OCI-LY1 (cell line): ENCODE data around the gene RNF138.

Source experiments
- H2AFZ ChIP-seq: fragments of 200-600 bp; sonication (generic), shearing (Covaris generic); 2 replicates; pipeline ENCODE4 v1.6.0; 2014; ENCODE audit warnings: antibody characterized with exemption, mild to moderate bottlenecking, low read length
- H3F3A ChIP-seq: fragments of 200-600 bp; sonication (generic), shearing (Covaris generic); 2 replicates; pipeline ENCODE4 v1.6.0; 2014; ENCODE audit warnings: mild to moderate bottlenecking, antibody characterized with exemption, low read length, moderate library complexity; ENCODE audit not compliant: insufficient read depth
- H3K27ac ChIP-seq: fragments of 200-600 bp; sonication (generic); 2 replicates; pipeline ENCODE4 v1.5.1; 2014; ENCODE audit warnings: low read length, mixed run types, mild to moderate bottlenecking, low read depth; ENCODE audit not compliant: poor library complexity, severe bottlenecking
- H3K27me3 ChIP-seq: fragments of 200-600 bp; sonication (generic); 2 replicates; pipeline ENCODE4 v1.6.0; 2014; ENCODE audit warnings: antibody characterized with exemption, mild to moderate bottlenecking, low read length, moderate library complexity; ENCODE audit not compliant: insufficient read depth
- H3K36me3 ChIP-seq: fragments of 200-600 bp; sonication (generic); 2 replicates; pipeline ENCODE4 v1.6.1; 2014; ENCODE audit warnings: mild to moderate bottlenecking, antibody characterized with exemption, low read length, moderate library complexity, mixed read lengths; ENCODE audit not compliant: insufficient read depth
- H3K4me1 ChIP-seq: fragments of 200-600 bp; sonication (generic); 2 replicates; pipeline ENCODE4 v1.5.1; 2014; ENCODE audit warnings: mild to moderate bottlenecking, low read length, moderate library complexity; ENCODE audit not compliant: insufficient read depth, severe bottlenecking
- H3K4me2 ChIP-seq: fragments of 200-600 bp; sonication (generic), shearing (Covaris generic); 2 replicates; pipeline ENCODE4 v1.6.1; 2014; ENCODE audit warnings: low read length
- H3K4me3 ChIP-seq: fragments of 200-600 bp; sonication (generic); 2 replicates; pipeline ENCODE4 v1.5.1; 2014; ENCODE audit warnings: low read length, low read depth, mild to moderate bottlenecking, mixed read lengths; ENCODE audit not compliant: poor library complexity, severe bottlenecking
- H3K79me2 ChIP-seq: fragments of 200-600 bp; shearing (Covaris generic); 2 replicates; pipeline ENCODE4 v1.6.1; 2016; ENCODE audit warnings: mixed run types, low read length, mixed read lengths; ENCODE audit not compliant: insufficient read depth
- H3K9ac ChIP-seq: fragments of 200-600 bp; sonication (generic), shearing (Covaris generic); 2 replicates; pipeline ENCODE4 v1.6.1; 2014; ENCODE audit warnings: mild to moderate bottlenecking, low read length, mixed read lengths
- H3K9me2 ChIP-seq: fragments of 200-600 bp; sonication (generic), shearing (Covaris generic); 2 replicates; pipeline ENCODE4 v1.6.1; 2014; ENCODE audit warnings: low read depth, mild to moderate bottlenecking, low read length, mixed read lengths
- H3K9me3 ChIP-seq: fragments of 200-600 bp; shearing (Covaris generic); 2 replicates; pipeline ENCODE4 v1.6.1; 2014; ENCODE audit warnings: low read length, mixed read lengths
- H4K20me1 ChIP-seq: fragments of 200-600 bp; sonication (generic), shearing (Covaris generic); 2 replicates; pipeline ENCODE4 v1.6.0; 2016; ENCODE audit warnings: mild to moderate bottlenecking, low read length; ENCODE audit not compliant: insufficient read depth
- EZH2 ChIP-seq: fragments of 200-600 bp; sonication (generic), shearing (Covaris generic); IDR thresholded peaks from 2 replicates; pipeline ENCODE4 v1.8.0; 2017; ENCODE audit warnings: borderline replicate concordance, mixed run types, mild to moderate bottlenecking, antibody characterized with exemption, low read length, moderate library complexity, mixed read lengths
- TF ChIP-seq, protein P1 (sequence below): fragments of 200-600 bp; sonication (generic), shearing (Covaris generic); IDR thresholded peaks from 2 replicates; pipeline ENCODE4 v1.5.1; 2017; ENCODE audit warnings: mild to moderate bottlenecking, antibody characterized with exemption, low read length, moderate library complexity, mixed read lengths

Gene RNF138

DNA sequence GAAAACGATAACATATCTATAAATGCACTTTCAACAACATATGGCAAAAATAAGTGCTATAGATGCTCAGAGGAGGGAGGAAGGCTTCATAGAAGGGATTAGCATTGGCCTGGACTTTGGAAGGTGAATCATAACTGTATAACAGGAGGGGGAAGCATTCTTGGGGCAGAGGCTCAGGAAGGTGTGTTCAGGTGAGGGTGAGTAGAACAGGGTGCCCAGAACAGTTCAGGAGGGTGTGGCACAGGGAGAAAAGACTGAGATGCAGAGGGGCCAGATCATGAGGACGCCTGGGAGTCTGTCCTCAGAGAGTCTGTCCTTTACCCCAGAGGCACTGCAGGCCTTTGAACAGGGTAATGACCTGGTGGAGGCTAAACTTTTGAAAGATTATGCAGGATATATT is 68.9 kb downstream of the RNF138 start:
- TF ChIP-seq, protein P1, sequence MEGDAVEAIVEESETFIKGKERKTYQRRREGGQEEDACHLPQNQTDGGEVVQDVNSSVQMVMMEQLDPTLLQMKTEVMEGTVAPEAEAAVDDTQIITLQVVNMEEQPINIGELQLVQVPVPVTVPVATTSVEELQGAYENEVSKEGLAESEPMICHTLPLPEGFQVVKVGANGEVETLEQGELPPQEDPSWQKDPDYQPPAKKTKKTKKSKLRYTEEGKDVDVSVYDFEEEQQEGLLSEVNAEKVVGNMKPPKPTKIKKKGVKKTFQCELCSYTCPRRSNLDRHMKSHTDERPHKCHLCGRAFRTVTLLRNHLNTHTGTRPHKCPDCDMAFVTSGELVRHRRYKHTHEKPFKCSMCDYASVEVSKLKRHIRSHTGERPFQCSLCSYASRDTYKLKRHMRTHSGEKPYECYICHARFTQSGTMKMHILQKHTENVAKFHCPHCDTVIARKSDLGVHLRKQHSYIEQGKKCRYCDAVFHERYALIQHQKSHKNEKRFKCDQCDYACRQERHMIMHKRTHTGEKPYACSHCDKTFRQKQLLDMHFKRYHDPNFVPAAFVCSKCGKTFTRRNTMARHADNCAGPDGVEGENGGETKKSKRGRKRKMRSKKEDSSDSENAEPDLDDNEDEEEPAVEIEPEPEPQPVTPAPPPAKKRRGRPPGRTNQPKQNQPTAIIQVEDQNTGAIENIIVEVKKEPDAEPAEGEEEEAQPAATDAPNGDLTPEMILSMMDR: no peak

DNA sequence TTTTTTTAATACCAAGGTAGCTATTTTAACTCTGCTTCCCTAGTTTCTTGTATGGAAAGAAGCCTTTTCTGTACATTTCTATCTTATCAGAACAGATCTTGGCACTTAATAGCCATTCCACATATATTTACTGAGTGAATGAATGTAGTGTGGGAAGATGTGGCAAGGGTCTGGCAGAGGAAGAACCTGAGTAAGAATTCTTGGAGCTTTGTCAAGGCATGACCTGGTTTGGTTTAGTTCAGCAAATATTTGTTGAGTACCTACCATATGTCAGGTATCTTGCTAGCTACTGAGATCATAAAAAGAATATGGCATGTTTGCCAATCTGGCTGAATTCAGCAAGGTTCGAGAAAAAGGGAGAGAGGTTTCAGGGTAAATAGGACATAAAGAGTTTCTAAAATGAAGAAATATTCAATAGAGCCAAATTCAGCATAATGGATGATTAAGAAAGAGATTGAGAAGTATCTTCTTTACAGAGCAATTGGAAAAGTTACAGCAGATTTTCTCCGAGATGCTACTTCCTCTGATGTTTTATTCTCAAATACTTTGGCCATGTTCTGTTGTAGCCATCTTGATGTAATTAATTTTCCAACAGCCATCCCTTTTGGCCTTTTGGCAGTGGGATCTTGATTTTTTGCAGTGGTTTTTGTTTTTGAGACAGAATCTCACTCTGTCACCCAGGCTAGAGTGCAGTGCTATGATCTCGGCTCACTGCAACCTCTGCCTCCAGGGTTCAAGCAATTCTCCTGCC is 76.5 kb downstream of the RNF138 start:
- Histone ChIP-seq H3K79me2 (no peaks in the 10 kb centered on the region), H3K36me3 (no peaks in the 10 kb centered on the region), H3K9me3 (no peaks in the 10 kb centered on the region), H3K4me1 (no peaks in the 10 kb centered on the region), H3K4me3 (no peak overlapping the region), H4K20me1 (no peaks in the 10 kb centered on the region), H3K27ac (no peak overlapping the region), H3K9me2 (no peaks in the 10 kb centered on the region), H3K27me3 (no peaks in the 10 kb centered on the region), H2AFZ (no peak overlapping the region), H3K4me2 (no peak overlapping the region), H3F3A (no peaks in the 10 kb centered on the region), H3K9ac (no peak overlapping the region)
- no peak for TF ChIP-seq EZH2
- TF ChIP-seq, protein P1: no peak

More for the DNA sequence above, 68.9 kb downstream of the RNF138 start:
- H3K4me2 ChIP-seq: no peak overlapping the region
- no peak overlapping the region for H2AFZ ChIP-seq
- no peak overlapping the region for H3K27ac ChIP-seq
- H3K4me3 ChIP-seq: no peak overlapping the region
- H3K27me3 ChIP-seq: no peaks in the 10 kb centered on the region
- no peak overlapping the region for H3K9ac ChIP-seq
- H3F3A ChIP-seq: no peaks in the 10 kb centered on the region
- H3K4me1 ChIP-seq: no peaks in the 10 kb centered on the region
- no peaks in the 10 kb centered on the region for H3K79me2 ChIP-seq
- no peaks in the 10 kb centered on the region for H3K9me2 ChIP-seq
- no peaks in the 10 kb centered on the region for H4K20me1 ChIP-seq
- no peaks in the 10 kb centered on the region for H3K9me3 ChIP-seq
- no peaks in the 10 kb centered on the region for H3K36me3 ChIP-seq

DNA sequence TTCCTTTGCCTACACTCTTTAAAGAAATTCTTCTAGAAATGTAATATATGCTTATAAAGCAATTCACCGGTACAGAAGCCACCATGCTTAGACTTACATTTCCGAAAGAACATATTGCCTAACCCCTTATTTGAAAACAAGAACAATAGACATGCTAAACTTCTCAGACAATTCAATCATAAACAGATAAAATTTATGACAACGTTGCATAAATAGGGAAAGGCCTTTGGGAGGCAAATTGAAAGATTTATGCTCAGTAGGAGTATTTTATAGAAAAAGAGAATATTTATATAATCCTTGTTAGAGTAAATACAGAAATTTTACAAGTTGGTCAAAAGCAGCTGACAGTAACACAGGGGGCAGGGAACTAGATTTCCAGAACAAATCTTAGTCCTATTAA is 82.0 kb downstream of the RNF138 start:
- H3K4me3 ChIP-seq: no peak overlapping the region
- no peak for TF ChIP-seq EZH2
- TF ChIP-seq, protein P1: no peak
- no peak overlapping the region for H3K9ac ChIP-seq
- no peak overlapping the region for H3K27ac ChIP-seq
- H3K9me2 ChIP-seq: no peaks in the 10 kb centered on the region
- no peaks in the 10 kb centered on the region for H3K27me3 ChIP-seq
- H3K4me2 ChIP-seq: no peak overlapping the region
- no peaks in the 10 kb centered on the region for H3K4me1 ChIP-seq
- H3K9me3 ChIP-seq: no peaks in the 10 kb centered on the region
- H3K36me3 ChIP-seq: no peaks in the 10 kb centered on the region
- no peak overlapping the region for H2AFZ ChIP-seq
- H3F3A ChIP-seq: no peaks in the 10 kb centered on the region
- H3K79me2 ChIP-seq: no peaks in the 10 kb centered on the region
- no peaks in the 10 kb centered on the region for H4K20me1 ChIP-seq
